Lung (tissue), 12 donors: Measurements from ENCODE around the gene UBE2A. TPM values are rescaled to one million over a fixed set of nuclear protein-coding genes. Genes with fewer than 3 reads are reported as not detected.

Experiments used
- ATAC-seq: fragments of 200-7000 bp; cut with Tn5 transposase; one replicate; pipeline ENCODE4 v1.9.1; 2020; ENCODE audit warnings: moderate number of reproducible peaks; ENCODE audit not compliant: insufficient read depth, low FRiP score
- DNase-seq, 3 donors: peaks; one replicate each; pipeline ENCODE4 v3.0.0-alpha.2; 2013 to 2017
- H3K27ac ChIP-seq, 2 donors: one replicate each; pipeline ENCODE4 v1.5.1; 2013; ENCODE audit warnings: mild to moderate bottlenecking in 2 of 2, moderate library complexity in 2 of 2, control low read depth in 1 of 2, inconsistent platforms in 1 of 2, low read depth in 1 of 2, low read length in 1 of 2
- H3K27me3 ChIP-seq, 3 donors: one replicate each; pipeline ENCODE4 v1.5.1; 2013; ENCODE audit warnings: low read length in 2 of 3; ENCODE audit not compliant: control insufficient read depth in 3 of 3, insufficient read depth in 3 of 3
- H3K36me3 ChIP-seq, 4 donors: one replicate each; pipeline ENCODE4 v1.5.1; 2013; ENCODE audit warnings: low read length in 4 of 4, mild to moderate bottlenecking in 1 of 4, moderate library complexity in 1 of 4; ENCODE audit not compliant: control insufficient read depth in 4 of 4, insufficient read depth in 4 of 4
- H3K4me1 ChIP-seq, 5 donors: one replicate each; pipeline ENCODE4 v1.5.1; 2013; ENCODE audit warnings: low read length in 5 of 5, mild to moderate bottlenecking in 2 of 5, moderate library complexity in 1 of 5; ENCODE audit not compliant: control insufficient read depth in 5 of 5, insufficient read depth in 5 of 5
- H3K4me3 ChIP-seq: one replicate; pipeline ENCODE4 v1.5.1; 2013; ENCODE audit warnings: mild to moderate bottlenecking, control low read depth, moderate library complexity
- H3K9ac ChIP-seq, 2 donors: one replicate each; pipeline ENCODE4 v1.5.1; 2013; ENCODE audit warnings: low read length in 2 of 2, control low read depth in 1 of 2; ENCODE audit not compliant: insufficient read depth in 1 of 2
- H3K9me3 ChIP-seq, 4 donors: one replicate each; pipeline ENCODE4 v1.5.1; 2013; ENCODE audit warnings: low read length in 3 of 4, mild to moderate bottlenecking in 1 of 4, moderate library complexity in 1 of 4; ENCODE audit not compliant: control insufficient read depth in 4 of 4, insufficient read depth in 3 of 4
- WGBS, 2 donors: extraction: QIAGEN DNeasy Blood & Tissue Kit; methylation state at CpG; one replicate each; pipeline ENCODE4 v1.1.7; 2013; 5-methylcytosine and 5-hydroxymethylcytosine counted together
- polyA plus RNA-seq, 2 donors: library from polyadenylated mRNA; stranded (reverse); fragments of 200-250 nt; gene quantifications; one replicate each; pipeline ENCODE4 v1.2.1, GENCODE V29; 2013
- total RNA-seq, 2 donors: library from RNA; depleted of rRNA in 1 of 2; stranded (reverse); fragments of >200 nt in 1 of 2; gene quantifications; one replicate each; pipeline ENCODE4 v1.2.1, GENCODE V29; 2014 to 2021
- TF ChIP-seq, protein P1 (sequence below): IDR thresholded peaks from 2 replicates; pipeline ENCODE4 v1.5.1; 2012; ENCODE audit warnings: mild to moderate bottlenecking; ENCODE audit errors: control extremely low read depth, extremely low read depth
- donor health status: control.
- donor health status: control.
- donor health status: Bipolar disorder and iron deficiency.
- donor health status: healthy.
- donor health status: DM: yes; HTN: yes; CAD: no.

UBE2A gene
- total and polyA plus RNA-seq, 4 donors = 44.9 to 50.4 (median 47.8) TPM

GRCh38 chrX:119539872-119540271 is 34.5 kb upstream of the UBE2A start:
- no peak overlapping the region for H3K27ac ChIP-seq
- H3K9ac ChIP-seq = no peak overlapping the region
- H3K27me3 ChIP-seq = no peaks in the 10 kb centered on the region
- H3K4me3 ChIP-seq = no peak overlapping the region
- ATAC-seq (no peak), DNase-seq (no peak)
- H3K36me3 ChIP-seq = peaks cover 0 to 7% (median 4%) of the 10 kb centered on the region in 4 donors
- H3K4me1 ChIP-seq = no peaks in the 10 kb centered on the region
- H3K9me3 ChIP-seq = no peaks in the 10 kb centered on the region
- 45 to 57% methylated on average over 2 of the region's 2 CpGs for WGBS, 2 donors
- TF ChIP-seq, protein P1, sequence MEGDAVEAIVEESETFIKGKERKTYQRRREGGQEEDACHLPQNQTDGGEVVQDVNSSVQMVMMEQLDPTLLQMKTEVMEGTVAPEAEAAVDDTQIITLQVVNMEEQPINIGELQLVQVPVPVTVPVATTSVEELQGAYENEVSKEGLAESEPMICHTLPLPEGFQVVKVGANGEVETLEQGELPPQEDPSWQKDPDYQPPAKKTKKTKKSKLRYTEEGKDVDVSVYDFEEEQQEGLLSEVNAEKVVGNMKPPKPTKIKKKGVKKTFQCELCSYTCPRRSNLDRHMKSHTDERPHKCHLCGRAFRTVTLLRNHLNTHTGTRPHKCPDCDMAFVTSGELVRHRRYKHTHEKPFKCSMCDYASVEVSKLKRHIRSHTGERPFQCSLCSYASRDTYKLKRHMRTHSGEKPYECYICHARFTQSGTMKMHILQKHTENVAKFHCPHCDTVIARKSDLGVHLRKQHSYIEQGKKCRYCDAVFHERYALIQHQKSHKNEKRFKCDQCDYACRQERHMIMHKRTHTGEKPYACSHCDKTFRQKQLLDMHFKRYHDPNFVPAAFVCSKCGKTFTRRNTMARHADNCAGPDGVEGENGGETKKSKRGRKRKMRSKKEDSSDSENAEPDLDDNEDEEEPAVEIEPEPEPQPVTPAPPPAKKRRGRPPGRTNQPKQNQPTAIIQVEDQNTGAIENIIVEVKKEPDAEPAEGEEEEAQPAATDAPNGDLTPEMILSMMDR = no peak

DNA sequence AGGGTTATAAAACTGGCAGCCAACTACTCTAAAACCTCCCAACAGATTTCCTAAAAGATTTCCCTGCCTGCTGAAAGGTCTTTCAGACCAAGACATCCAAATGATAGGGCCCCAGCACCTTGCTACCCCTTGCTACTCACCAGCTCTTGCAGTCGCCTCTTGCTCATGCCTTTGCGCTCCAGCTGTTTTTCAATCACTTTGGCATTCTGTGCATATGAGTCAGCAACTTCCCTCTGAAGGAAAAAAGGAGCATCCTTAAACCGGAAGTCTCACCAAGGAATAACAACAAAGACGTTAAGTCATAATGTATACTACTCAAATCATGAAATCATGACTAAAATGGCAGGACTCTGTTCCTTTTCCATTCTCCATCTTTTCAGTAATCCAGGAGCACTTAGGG is 33.2 kb upstream of the UBE2A start:
- Histone ChIP-seq H3K4me1 (no peaks in the 10 kb centered on the region), H3K9ac (no peak overlapping the region), H3K4me3 (no peak overlapping the region), H3K36me3 (peaks cover 0 to 7% (median 4%) of the 10 kb centered on the region in 4 donors), H3K9me3 (no peaks in the 10 kb centered on the region), H3K27ac (no peak overlapping the region), H3K27me3 (no peaks in the 10 kb centered on the region)
- 74 to 85% methylated on average over 4 of the region's 4 CpGs for WGBS, 2 donors
- TF ChIP-seq, protein P1 = no peak
- DNase-seq (no peak), ATAC-seq (no peak)

DNA sequence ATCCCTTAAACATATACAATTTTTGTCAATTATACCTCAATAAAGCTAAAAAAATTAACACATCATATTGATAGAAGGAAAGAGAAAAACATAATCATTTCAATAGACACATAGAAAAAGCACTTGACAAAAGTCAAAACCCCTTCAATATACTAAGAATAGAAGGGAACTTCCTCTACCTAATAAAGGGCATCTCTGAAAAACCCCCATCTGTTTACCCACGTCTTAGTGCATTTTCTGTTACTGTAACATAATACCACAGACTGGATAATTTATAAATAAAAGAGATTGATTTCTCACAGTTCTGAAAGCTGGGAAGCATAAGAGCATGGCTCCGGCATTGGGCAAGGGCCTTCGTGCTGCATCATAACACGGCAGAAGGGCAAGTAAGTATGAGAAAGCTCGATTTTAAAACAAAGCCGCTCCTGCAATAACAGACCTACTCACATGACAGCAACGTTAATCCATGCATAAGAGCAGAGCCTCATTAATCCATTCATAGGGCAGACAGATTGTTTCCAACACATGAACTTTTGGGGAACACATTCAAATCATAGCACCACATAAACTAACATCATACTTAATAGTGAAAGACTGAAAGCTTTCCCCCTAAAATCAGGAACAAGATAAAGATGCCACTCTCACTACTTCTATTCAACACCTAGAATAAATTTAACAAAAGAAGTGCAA is 24.9 kb upstream of the UBE2A start:
- no peak overlapping the region for H3K27ac ChIP-seq
- DNase-seq (no peak), ATAC-seq (no peak)
- H3K36me3 ChIP-seq = no peaks in the 10 kb centered on the region
- WGBS, 2 donors = 62 to 63% methylated on average over 7 of the region's 7 CpGs
- no peaks in the 10 kb centered on the region for H3K4me1 ChIP-seq
- H3K9ac ChIP-seq = no peak overlapping the region
- TF ChIP-seq, protein P1 = no peak
- no peaks in the 10 kb centered on the region for H3K9me3 ChIP-seq
- no peaks in the 10 kb centered on the region for H3K27me3 ChIP-seq
- H3K4me3 ChIP-seq = no peak overlapping the region

GRCh38 chrX:119552508-119552907 is 21.9 kb upstream of the UBE2A start:
- ATAC-seq (no peak), DNase-seq (no peak)
- Histone ChIP-seq H3K27ac (no peak overlapping the region), H3K9ac (no peak overlapping the region), H3K4me3 (no peak overlapping the region), H3K36me3 (peaks cover 0 to 2% (median under 1%) of the 10 kb centered on the region in 4 donors), H3K27me3 (no peaks in the 10 kb centered on the region), H3K9me3 (no peaks in the 10 kb centered on the region), H3K4me1 (no peaks in the 10 kb centered on the region)
- WGBS, 2 donors = 74 to 97% methylated on average over 3 of the region's 3 CpGs
- TF ChIP-seq, protein P1 = no peak
